IMR-90 (cell line): ENCODE measurements around the gene PPFIA2. TPM values are rescaled to one million over a fixed set of nuclear protein-coding genes. Genes with fewer than 3 reads are reported as not detected.

Source experiments
- ATAC-seq: fragments of 200-7000 bp; cut with Tn5 transposase; 2 replicates; pipeline ENCODE4 v1.9.1; 2020; ENCODE audit warnings: low read depth, mild to moderate bottlenecking, moderate library complexity
- BruUV-seq: library from RNA; stranded (reverse); fragments of 400-500 nt; replicated peaks from 2 replicates; lab custom pipeline; 2021; lab: Mats Ljungman, UMichigan
- CTCF ChIA-PET: fragments of 300-600 bp; formaldehyde crosslinking; extraction: SDS; loops from one replicate; lab custom pipeline; 2021; ENCODE audit warnings: antibody characterized with exemption; lab: Yijun Ruan, JAX
- POLR2A ChIA-PET: fragments of 300-600 bp; sonication (Branson Sonifier 250); formaldehyde crosslinking; loops from one replicate; lab custom pipeline; 2022; ENCODE audit warnings: antibody characterized with exemption; ENCODE audit not compliant: unreplicated experiment; lab: Charles Lee
- DNase-seq: peaks from one replicate; pipeline ENCODE4 v3.0.0; 2013
- H2AFZ ChIP-seq: replicated peaks from 2 replicates; pipeline ENCODE3; 2013; ENCODE audit warnings: low read length, mild to moderate bottlenecking; ENCODE audit not compliant: poor library complexity
- H2AK5ac ChIP-seq: 2 replicates; pipeline ENCODE4 v1.6.1; 2013; ENCODE audit warnings: low read depth, low read length, inconsistent platforms
- H2AK9ac ChIP-seq: replicated peaks from 2 replicates; pipeline ENCODE3; 2013; ENCODE audit warnings: mild to moderate bottlenecking, low read depth, low read length, moderate library complexity; ENCODE audit not compliant: poor library complexity
- H2BK120ac ChIP-seq: 2 replicates; pipeline ENCODE4 v1.6.1; 2013; ENCODE audit warnings: low read depth, low read length, inconsistent platforms
- H2BK15ac ChIP-seq: 3 replicates; pipeline ENCODE4 v1.6.1; 2013; ENCODE audit warnings: low read depth, low read length, inconsistent platforms
- H2BK20ac ChIP-seq: 2 replicates; pipeline ENCODE4 v1.6.1; 2013; ENCODE audit warnings: low read depth, mild to moderate bottlenecking, inconsistent platforms, low read length, moderate library complexity
- H2BK5ac ChIP-seq: 2 replicates; pipeline ENCODE4 v1.6.1; 2013; ENCODE audit warnings: mild to moderate bottlenecking, low read depth, low read length, inconsistent platforms; ENCODE audit not compliant: poor library complexity, severe bottlenecking
- H3K14ac ChIP-seq: replicated peaks from 2 replicates; pipeline ENCODE4 v1.6.1; 2013; ENCODE audit warnings: low read depth, low read length, inconsistent platforms
- H3K18ac ChIP-seq: 2 replicates; pipeline ENCODE4 v1.6.1; 2013; ENCODE audit warnings: low read depth, low read length, control low read depth
- H3K23ac ChIP-seq: 2 replicates; pipeline ENCODE4 v1.6.1; 2013; ENCODE audit warnings: low read depth, low read length, inconsistent platforms
- H3K27ac ChIP-seq: 2 replicates; pipeline ENCODE4 v1.5.1; 2013; ENCODE audit warnings: mild to moderate bottlenecking, control low read depth, low read length; ENCODE audit not compliant: insufficient read depth
- H3K27me3 ChIP-seq: 2 replicates; pipeline ENCODE4 v1.6.1; 2013; ENCODE audit warnings: low read length; ENCODE audit not compliant: control insufficient read depth, insufficient read depth
- H3K36me3 ChIP-seq: 2 replicates; pipeline ENCODE4 v1.6.1; 2013; ENCODE audit warnings: low read length, mixed read lengths; ENCODE audit not compliant: control insufficient read depth, insufficient read depth
- H3K4ac ChIP-seq: 2 replicates; pipeline ENCODE4 v1.6.1; 2013; ENCODE audit warnings: low read depth, low read length, inconsistent platforms
- H3K4me1 ChIP-seq: 2 replicates; pipeline ENCODE4 v1.6.1; 2013; ENCODE audit warnings: low read length, mixed read lengths; ENCODE audit not compliant: control insufficient read depth, insufficient read depth
- H3K4me2 ChIP-seq: 2 replicates; pipeline ENCODE4 v1.6.1; 2013; ENCODE audit warnings: low read depth, mild to moderate bottlenecking, control low read depth, low read length, moderate library complexity
- H3K4me3 ChIP-seq: 2 replicates; pipeline ENCODE4 v1.5.1; 2013; ENCODE audit warnings: low read depth, mild to moderate bottlenecking, control low read depth, low read length, moderate library complexity; ENCODE audit not compliant: insufficient read depth
- H3K56ac ChIP-seq: 2 replicates; pipeline ENCODE4 v1.6.1; 2013; ENCODE audit warnings: low read length, inconsistent platforms; ENCODE audit not compliant: insufficient read depth; ENCODE audit errors: extremely low read depth
- H3K79me1 ChIP-seq, 2 experiments: 2 replicates each; pipeline ENCODE4 v1.6.1; 2013; ENCODE audit warnings: low read length in 2 of 2, inconsistent platforms in 1 of 2, low read depth in 1 of 2
- H3K9ac ChIP-seq: 2 replicates; pipeline ENCODE4 v1.6.1; 2013; ENCODE audit warnings: low read depth, low read length, control low read depth
- H3K9me1 ChIP-seq: 2 replicates; pipeline ENCODE4 v1.6.1; 2013; ENCODE audit warnings: low read length, inconsistent platforms; ENCODE audit not compliant: insufficient read depth
- H3K9me3 ChIP-seq: 2 replicates; pipeline ENCODE4 v1.6.1; 2013; ENCODE audit warnings: low read length; ENCODE audit not compliant: control insufficient read depth, insufficient read depth
- H4K20me1 ChIP-seq: 2 replicates; pipeline ENCODE4 v1.6.1; 2013; ENCODE audit warnings: low read length, inconsistent platforms; ENCODE audit not compliant: insufficient read depth
- H4K5ac ChIP-seq: 2 replicates; pipeline ENCODE4 v1.6.1; 2013; ENCODE audit warnings: mild to moderate bottlenecking, low read depth, low read length, control low read depth
- H4K8ac ChIP-seq, 2 experiments: 2 replicates each; pipeline ENCODE4 v1.6.1; 2013; ENCODE audit warnings: low read depth in 2 of 2, low read length in 2 of 2, control low read depth in 1 of 2, inconsistent platforms in 1 of 2
- H4K91ac ChIP-seq: 2 replicates; pipeline ENCODE4 v1.6.1; 2013; ENCODE audit warnings: low read depth, low read length, inconsistent platforms; ENCODE audit not compliant: insufficient read depth
- BHLHE40 ChIP-seq: fragments of 150-350 bp; IDR thresholded peaks from 2 replicates; pipeline ENCODE4 v1.6.1; 2016; ENCODE audit warnings: mild to moderate bottlenecking, low read depth, low read length
- CEBPB ChIP-seq: IDR thresholded peaks from 2 replicates; pipeline ENCODE4 v1.6.1; 2012; ENCODE audit warnings: low read depth, low read length, improper control_type of control experiment
- CHD1 ChIP-seq: IDR thresholded peaks from 2 replicates; pipeline ENCODE4 v1.6.1; 2012; ENCODE audit warnings: low read depth, low read length, improper control_type of control experiment
- ELK1 ChIP-seq: fragments of 150-350 bp; IDR thresholded peaks from 2 replicates; pipeline ENCODE4 v1.6.1; 2016; ENCODE audit warnings: low read depth, mild to moderate bottlenecking, low read length, moderate library complexity, borderline replicate concordance
- FOS ChIP-seq: fragments of 150-350 bp; IDR thresholded peaks from 2 replicates; pipeline ENCODE4 v1.6.1; 2016; ENCODE audit warnings: low read depth, low read length
- MAFK ChIP-seq: IDR thresholded peaks from 2 replicates; pipeline ENCODE4 v1.6.1; 2012; ENCODE audit warnings: low read depth, low read length, improper control_type of control experiment
- MAZ ChIP-seq: IDR thresholded peaks from 2 replicates; pipeline ENCODE4 v1.6.1; 2012; ENCODE audit warnings: low read depth, mild to moderate bottlenecking, low read length, improper control_type of control experiment, moderate library complexity, borderline replicate concordance
- MXI1 ChIP-seq: IDR thresholded peaks from 2 replicates; pipeline ENCODE4 v1.6.1; 2012; ENCODE audit warnings: low read depth, mild to moderate bottlenecking, low read length, moderate library complexity, borderline replicate concordance
- NFE2L2 ChIP-seq: fragments of 150-350 bp; IDR thresholded peaks from 2 replicates; pipeline ENCODE4 v1.6.1; 2016; ENCODE audit warnings: low read depth, mild to moderate bottlenecking, low read length
- POLR2A ChIP-seq: IDR thresholded peaks from 2 replicates; pipeline ENCODE4 v1.6.1; 2012; ENCODE audit warnings: mild to moderate bottlenecking, low read depth, low read length
- RAD21 ChIP-seq: IDR thresholded peaks from 2 replicates; pipeline ENCODE4 v1.6.1; 2012; ENCODE audit warnings: low read length, improper control_type of control experiment
- RCOR1 ChIP-seq: IDR thresholded peaks from 2 replicates; pipeline ENCODE4 v1.6.1; 2012; ENCODE audit warnings: mild to moderate bottlenecking, low read length, improper control_type of control experiment; ENCODE audit not compliant: insufficient replicate concordance
- RFX5 ChIP-seq: IDR thresholded peaks from 2 replicates; pipeline ENCODE4 v1.8.0; 2012; ENCODE audit warnings: low read depth, mild to moderate bottlenecking, low read length, moderate library complexity
- SMC3 ChIP-seq: fragments of 150-350 bp; IDR thresholded peaks from 2 replicates; pipeline ENCODE4 v1.6.1; 2016; ENCODE audit warnings: low read depth, mild to moderate bottlenecking, antibody characterized with exemption, low read length, moderate library complexity
- USF2 ChIP-seq: fragments of 150-350 bp; IDR thresholded peaks from 2 replicates; pipeline ENCODE4 v1.6.1; 2017; ENCODE audit warnings: mild to moderate bottlenecking, antibody characterized with exemption, low read length, low read depth
- dilution Hi-C: fragments of 300-500 bp; cut with HindIII; formaldehyde crosslinking; loops from one replicate; pipeline ENCODE4 v1.14.3; 2018; ENCODE audit warnings: low sequenced_read_pairs; ENCODE audit not compliant: unreplicated experiment
- in situ Hi-C: fragments of 300-500 bp; cut with MboI; formaldehyde crosslinking; loops from 3 replicates; pipeline ENCODE4 v1.14.3; 2019; ENCODE audit warnings: low sequenced_read_pairs, inconsistent platforms, mixed read lengths
- intact Hi-C: fragments of 100-400 bp; cut with micrococcal nuclease; formaldehyde crosslinking; loops from 2 replicates; pipeline ENCODE4 v1.10.0; 2022
- polyA plus RNA-seq, 3 experiments: library from polyadenylated mRNA; depleted of rRNA; stranded (reverse); fragments of >200 nt; gene quantifications; 2 replicates each; pipeline ENCODE4 v1.2.3, GENCODE V29; 2012; ENCODE audit warnings: low replicate concordance in 1 of 3
- total RNA-seq: library from RNA; depleted of rRNA; stranded (reverse); fragments of >200 nt; gene quantifications from 2 replicates; pipeline ENCODE4 v1.2.3, GENCODE V29; 2012
- TF ChIP-seq, protein P1 (sequence below): conservative IDR thresholded peaks from 2 replicates; pipeline ENCODE4 v1.5.1; 2012; ENCODE audit warnings: mild to moderate bottlenecking, low read depth, low read length, improper control_type of control experiment

PPFIA2 gene
- total and polyA plus RNA-seq, 2 of the 4 experiments (the other 2 are of a cell fraction), result 0.29 to 1.3 TPM

DNA sequence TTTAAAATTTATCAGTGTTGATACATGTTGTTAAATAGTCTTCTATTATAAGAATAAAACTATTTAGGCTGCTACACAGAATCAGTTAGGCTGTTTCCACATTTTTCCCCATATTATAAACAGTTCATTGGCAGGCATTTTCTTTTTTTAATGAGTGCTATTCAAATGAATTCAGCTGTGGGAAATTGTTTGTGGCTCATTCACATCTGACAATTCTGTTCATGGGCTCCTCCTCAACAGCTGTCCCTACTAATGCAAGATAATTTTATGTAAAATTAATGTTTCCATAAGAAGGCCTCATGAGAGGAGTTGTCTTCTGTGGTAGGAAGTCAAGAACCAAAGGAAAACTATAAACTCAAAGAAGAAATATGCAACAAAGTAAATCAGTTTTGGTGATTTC is 218.0 kb downstream of the PPFIA2 start:
- no peak overlapping the region for H4K5ac ChIP-seq
- H2AK5ac ChIP-seq, result no peak overlapping the region
- no peak overlapping the region for H2BK15ac ChIP-seq
- no peaks in the 10 kb centered on the region for H3K27me3 ChIP-seq
- no peaks in the 10 kb centered on the region for H4K20me1 ChIP-seq
- DNase-seq, result no peak
- TF ChIP-seq MXI1 (no peak), BHLHE40 (no peak), ELK1 (no peak), NFE2L2 (no peak), CEBPB (no peak), SMC3 (no peak), FOS (no peak), POLR2A (no peak), MAZ (no peak), RAD21 (no peak), RCOR1 (no peak), CHD1 (no peak), USF2 (no peak), MAFK (no peak), RFX5 (no peak)
- TF ChIP-seq, protein P1, sequence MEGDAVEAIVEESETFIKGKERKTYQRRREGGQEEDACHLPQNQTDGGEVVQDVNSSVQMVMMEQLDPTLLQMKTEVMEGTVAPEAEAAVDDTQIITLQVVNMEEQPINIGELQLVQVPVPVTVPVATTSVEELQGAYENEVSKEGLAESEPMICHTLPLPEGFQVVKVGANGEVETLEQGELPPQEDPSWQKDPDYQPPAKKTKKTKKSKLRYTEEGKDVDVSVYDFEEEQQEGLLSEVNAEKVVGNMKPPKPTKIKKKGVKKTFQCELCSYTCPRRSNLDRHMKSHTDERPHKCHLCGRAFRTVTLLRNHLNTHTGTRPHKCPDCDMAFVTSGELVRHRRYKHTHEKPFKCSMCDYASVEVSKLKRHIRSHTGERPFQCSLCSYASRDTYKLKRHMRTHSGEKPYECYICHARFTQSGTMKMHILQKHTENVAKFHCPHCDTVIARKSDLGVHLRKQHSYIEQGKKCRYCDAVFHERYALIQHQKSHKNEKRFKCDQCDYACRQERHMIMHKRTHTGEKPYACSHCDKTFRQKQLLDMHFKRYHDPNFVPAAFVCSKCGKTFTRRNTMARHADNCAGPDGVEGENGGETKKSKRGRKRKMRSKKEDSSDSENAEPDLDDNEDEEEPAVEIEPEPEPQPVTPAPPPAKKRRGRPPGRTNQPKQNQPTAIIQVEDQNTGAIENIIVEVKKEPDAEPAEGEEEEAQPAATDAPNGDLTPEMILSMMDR, result no peak
- dilution Hi-C loops, result no loop called here
- H3K9ac ChIP-seq, result no peak overlapping the region
- H2BK5ac ChIP-seq, result no peak overlapping the region
- no peaks in the 10 kb centered on the region for H3K9me1 ChIP-seq
- H2BK20ac ChIP-seq, result no peak overlapping the region
- H4K91ac ChIP-seq, result no peak overlapping the region
- H3K14ac ChIP-seq, result no peak overlapping the region
- POLR2A ChIA-PET, result no interaction called here
- no peak overlapping the region for H3K4ac ChIP-seq
- H3K79me1 ChIP-seq, result no peaks in the 10 kb centered on the region
- no peak overlapping the region for H3K4me3 ChIP-seq
- CTCF ChIA-PET, result no interaction called here
- H3K4me2 ChIP-seq, result no peak overlapping the region
- no peaks in the 10 kb centered on the region for H3K36me3 ChIP-seq
- intact Hi-C loops, result no loop called here
- no peaks in the 10 kb centered on the region for H3K4me1 ChIP-seq
- H3K18ac ChIP-seq, result no peak overlapping the region
- BruUV-seq, result no TSS peak
- H3K9me3 ChIP-seq, result no peaks in the 10 kb centered on the region
- no peak overlapping the region for H3K27ac ChIP-seq
- H2BK120ac ChIP-seq, result no peak overlapping the region
- H4K8ac ChIP-seq, result no peak overlapping the region
- H3K23ac ChIP-seq, result no peak overlapping the region
- H2AFZ ChIP-seq, result no peak overlapping the region
- no peak overlapping the region for H3K56ac ChIP-seq
- ATAC-seq, result 0 out of 2 replicates have a peak, but pooled peaks have one; percentile 11
- no peak overlapping the region for H2AK9ac ChIP-seq
- in situ Hi-C loops, result no loop called here
